WTC11 (cell line): ENCODE data around the gene GRM7. TPM values are rescaled to one million over a fixed set of nuclear protein-coding genes. Genes with fewer than 3 reads are reported as not detected.

ENCODE experiments used
- ATAC-seq: fragments of 200-7000 bp; cut with Tn5 transposase; 2 replicates; pipeline ENCODE4 v1.10.0; 2021; ENCODE audit warnings: mild to moderate bottlenecking, moderate library complexity
- CTCF ChIA-PET: fragments of 300-600 bp; sonication (Branson Sonifier 250); formaldehyde crosslinking; loops from one replicate; lab custom pipeline; 2021; ENCODE audit warnings: antibody characterized with exemption; lab: Charles Lee
- POLR2A ChIA-PET: fragments of 350-600 bp; sonication (Branson Sonifier 250); formaldehyde crosslinking; loops from one replicate; lab custom pipeline; 2021; ENCODE audit warnings: antibody characterized with exemption; lab: Charles Lee
- DNase-seq: peaks from one replicate; pipeline ENCODE4 v3.0.0; 2021; ENCODE audit warnings: low spot score
- H3K27ac Mint-ChIP-seq: 2 replicates; pipeline ENCODE4 v1.8.0; 2021; ENCODE audit warnings: mixed read lengths
- H3K27me3 Mint-ChIP-seq: 2 replicates; pipeline ENCODE4 v1.8.0; 2021; ENCODE audit warnings: low read depth, mild to moderate bottlenecking, moderate library complexity, mixed read lengths
- H3K36me3 Mint-ChIP-seq: 2 replicates; pipeline ENCODE4 v1.8.0; 2021; ENCODE audit warnings: mixed read lengths
- H3K4me1 Mint-ChIP-seq: 2 replicates; pipeline ENCODE4 v1.8.0; 2022; ENCODE audit warnings: mixed read lengths
- H3K4me3 Mint-ChIP-seq: 2 replicates; pipeline ENCODE4 v1.8.0; 2021; ENCODE audit warnings: mild to moderate bottlenecking, moderate library complexity, mixed read lengths
- H3K9me3 Mint-ChIP-seq: 2 replicates; pipeline ENCODE4 v1.8.0; 2021; ENCODE audit warnings: mixed read lengths
- AFF4 ChIP-seq: sonication (generic); formaldehyde crosslinking; IDR thresholded peaks from 2 replicates; pipeline ENCODE4 v1.8.1; 2023; ENCODE audit warnings: mild to moderate bottlenecking, missing genetic modification reagents, borderline replicate concordance
- ARID4B ChIP-seq: sonication (generic); formaldehyde crosslinking; IDR thresholded peaks from 2 replicates; pipeline ENCODE4 v1.8.0; 2023; ENCODE audit warnings: missing genetic modification reagents, mild to moderate bottlenecking, borderline replicate concordance
- CREB1 ChIP-seq: sonication (generic); formaldehyde crosslinking; IDR thresholded peaks from 2 replicates; pipeline ENCODE4 v1.8.0; 2023; ENCODE audit warnings: mild to moderate bottlenecking, missing genetic modification reagents
- E2F4 ChIP-seq: sonication (generic); formaldehyde crosslinking; IDR thresholded peaks from 2 replicates; pipeline ENCODE4 v1.8.1; 2022; ENCODE audit warnings: low read depth, mild to moderate bottlenecking, moderate library complexity, missing genetic modification reagents, borderline replicate concordance
- E2F5 ChIP-seq: sonication (generic); formaldehyde crosslinking; IDR thresholded peaks from 2 replicates; pipeline ENCODE4 v1.8.1; 2022; ENCODE audit warnings: mild to moderate bottlenecking, moderate library complexity, missing genetic modification reagents
- GABPB1 ChIP-seq: sonication (generic); formaldehyde crosslinking; IDR thresholded peaks from 2 replicates; pipeline ENCODE4 v1.8.1; 2023; ENCODE audit warnings: mild to moderate bottlenecking, missing genetic modification reagents
- KAT7 ChIP-seq: sonication (generic); formaldehyde crosslinking; IDR thresholded peaks from 2 replicates; pipeline ENCODE4 v1.8.1; 2023; ENCODE audit warnings: missing genetic modification reagents, mild to moderate bottlenecking, borderline replicate concordance
- NR1H2 ChIP-seq: sonication (generic); formaldehyde crosslinking; IDR thresholded peaks from 2 replicates; pipeline ENCODE4 v1.9.0; 2021; ENCODE audit warnings: mild to moderate bottlenecking, moderate library complexity, missing genetic modification reagents
- TCF7 ChIP-seq: sonication (generic); formaldehyde crosslinking; IDR thresholded peaks from 2 replicates; pipeline ENCODE4 v1.8.0; 2022; ENCODE audit warnings: mild to moderate bottlenecking, low read depth, missing genetic modification reagents, moderate library complexity
- ZMAT4 ChIP-seq: fragments of 250-450 bp; sonication (Bioruptor Pico); IDR thresholded peaks from 2 replicates; pipeline ENCODE4 v1.9.0; 2021; ENCODE audit warnings: mild to moderate bottlenecking
- ZNF219 ChIP-seq: sonication (generic); formaldehyde crosslinking; IDR thresholded peaks from 2 replicates; pipeline ENCODE4 v1.8.0; 2023; ENCODE audit warnings: missing genetic modification reagents, mild to moderate bottlenecking, borderline replicate concordance
- ZNF232 ChIP-seq: sonication (generic); formaldehyde crosslinking; IDR thresholded peaks from 2 replicates; pipeline ENCODE4 v1.8.0; 2022; ENCODE audit warnings: mild to moderate bottlenecking, missing genetic modification reagents
- ZNF396 ChIP-seq: fragments of 250-450 bp; sonication (Bioruptor Pico); IDR thresholded peaks from 2 replicates; pipeline ENCODE4 v1.8.0; 2021; ENCODE audit warnings: mild to moderate bottlenecking, moderate library complexity, borderline replicate concordance
- ZNF532 ChIP-seq: fragments of 250-450 bp; sonication (Bioruptor Pico); IDR thresholded peaks from 2 replicates; pipeline ENCODE4 v1.9.0; 2021; ENCODE audit warnings: mild to moderate bottlenecking, borderline replicate concordance
- total RNA-seq: library from RNA; stranded (reverse); gene quantifications from 3 replicates; pipeline ENCODE4 v1.2.3, GENCODE V29; 2021

Gene GRM7
- total RNA-seq, 1 experiment from 2014 or later, result 0.42 TPM

GRCh38 chr3:7160689-7161088, 299.8 kb downstream of the GRM7 start:
- ATAC-seq (no peak), DNase-seq (no peak)
- Mint-ChIP-seq H3K9me3 (peaks cover 59% of the 10 kb centered on the region), H3K27ac (no peak overlapping the region), H3K4me1 (peaks cover 7% of the 10 kb centered on the region; the same call in 1 of the 2 replicates), H3K36me3 (peaks cover 6% of the 10 kb centered on the region; the same call in 1 of the 2 replicates), H3K4me3 (no peak overlapping the region), H3K27me3 (no peaks in the 10 kb centered on the region)
- POLR2A ChIA-PET, result no interaction called here
- no peak for TF ChIP-seq GABPB1 (CRISPR knock-in tag)
- TF ChIP-seq ZNF396 (CRISPR knock-in tag), result no peak
- no peak for TF ChIP-seq CREB1 (CRISPR knock-in tag)
- no peak for TF ChIP-seq ZNF232
- TF ChIP-seq ZNF219, result no peak
- TF ChIP-seq ARID4B, result no peak
- CTCF ChIA-PET, result interaction anchor here (1.9 kb wide), 1 partner anchor 16 kb away, joined by 4 read pairs; no protein-coding TSS in a partner anchor

- Mint-ChIP-seq H3K27ac (no peak overlapping the region), H3K27me3 (no peaks in the 10 kb centered on the region; the same call in 1 of the 2 replicates), H3K4me3 (no peak overlapping the region), H3K36me3 (peaks cover 10% of the 10 kb centered on the region), H3K9me3 (peaks cover 60% of the 10 kb centered on the region), H3K4me1 (no peaks in the 10 kb centered on the region)
- no peak for DNase-seq
- no peak for ATAC-seq
- POLR2A ChIA-PET, result no interaction called here
- CTCF ChIA-PET, result interaction anchor here (1.1 kb wide), 1 partner anchor 21 kb away, joined by 3 read pairs; no protein-coding TSS in a partner anchor
- TF ChIP-seq E2F4 (CRISPR knock-in tag) (no peak), NR1H2 (CRISPR knock-in tag) (no peak), ZMAT4 (CRISPR knock-in tag) (no peak), E2F5 (no peak), ZNF532 (CRISPR knock-in tag) (no peak), CREB1 (CRISPR knock-in tag) (no peak), ARID4B (no peak), TCF7 (CRISPR knock-in tag) (no peak), AFF4 (CRISPR knock-in tag) (no peak), KAT7 (no peak)
Measured at GRCh38 chr3:7166460-7166859, 305.5 kb downstream of the GRM7 start.
